Germinal center (tissue), 1 donor: ENCODE results near the gene PGF.
A peak's percentile ranks its signal among the peaks of the same experiment; 100 is the strongest.

ENCODE experiments used
- DNase-seq: peaks from one replicate; pipeline ENCODE4 v3.0.0; 2012; ENCODE audit warnings: mixed read lengths, low spot score

PGF gene

DNA sequence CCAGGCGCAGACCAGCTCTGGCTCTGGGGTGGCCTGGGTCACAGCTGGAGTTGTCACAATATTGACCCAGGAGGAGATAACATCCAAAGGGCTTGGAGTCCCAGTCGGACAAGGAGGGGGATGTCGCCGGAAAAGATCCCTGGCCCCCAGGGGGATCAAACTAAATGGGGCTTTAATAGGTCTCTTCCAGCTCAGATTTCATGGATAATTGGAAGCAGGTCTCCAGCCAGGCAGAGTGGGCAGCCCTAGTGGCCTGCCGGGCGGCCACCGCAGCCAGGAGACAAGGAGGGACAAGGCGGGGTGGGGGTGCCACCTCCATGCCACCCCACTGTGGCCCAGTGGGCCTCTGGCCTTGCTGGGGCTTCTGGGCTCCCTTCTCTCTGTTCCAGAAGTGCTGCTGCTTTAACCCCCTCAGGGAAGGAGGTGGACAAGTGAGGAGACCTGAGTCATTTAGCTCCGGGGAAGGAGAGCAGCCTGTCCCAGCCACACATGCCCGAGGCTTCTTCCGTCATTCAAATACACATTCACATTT is 23.1 kb upstream of the PGF start:
- DNase-seq: no peak

DNA sequence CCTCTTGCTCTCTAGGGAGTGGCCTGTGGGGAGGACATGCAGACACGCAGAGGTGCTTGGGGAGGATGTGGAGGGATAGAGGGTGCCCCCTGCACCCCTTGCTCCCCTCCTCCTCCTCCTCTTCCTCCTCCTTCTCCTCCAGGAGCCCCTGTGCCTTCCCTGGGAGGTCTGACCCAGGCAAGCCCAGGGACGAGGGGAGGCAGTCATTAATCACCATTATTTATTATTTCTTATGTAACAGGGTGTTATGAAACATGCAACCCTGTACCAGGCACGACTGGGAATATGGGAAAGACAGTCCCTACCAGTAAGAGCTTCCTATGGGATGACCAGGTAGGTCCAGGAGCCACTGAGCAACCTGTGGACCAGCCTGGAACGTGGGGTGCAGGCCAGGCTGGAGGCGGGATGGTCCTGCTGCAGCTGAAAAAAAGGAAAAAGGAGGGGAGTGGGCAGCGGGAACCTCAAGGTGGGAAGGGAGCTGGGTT is 22.5 kb upstream of the PGF start:
- no peak for DNase-seq

DNA sequence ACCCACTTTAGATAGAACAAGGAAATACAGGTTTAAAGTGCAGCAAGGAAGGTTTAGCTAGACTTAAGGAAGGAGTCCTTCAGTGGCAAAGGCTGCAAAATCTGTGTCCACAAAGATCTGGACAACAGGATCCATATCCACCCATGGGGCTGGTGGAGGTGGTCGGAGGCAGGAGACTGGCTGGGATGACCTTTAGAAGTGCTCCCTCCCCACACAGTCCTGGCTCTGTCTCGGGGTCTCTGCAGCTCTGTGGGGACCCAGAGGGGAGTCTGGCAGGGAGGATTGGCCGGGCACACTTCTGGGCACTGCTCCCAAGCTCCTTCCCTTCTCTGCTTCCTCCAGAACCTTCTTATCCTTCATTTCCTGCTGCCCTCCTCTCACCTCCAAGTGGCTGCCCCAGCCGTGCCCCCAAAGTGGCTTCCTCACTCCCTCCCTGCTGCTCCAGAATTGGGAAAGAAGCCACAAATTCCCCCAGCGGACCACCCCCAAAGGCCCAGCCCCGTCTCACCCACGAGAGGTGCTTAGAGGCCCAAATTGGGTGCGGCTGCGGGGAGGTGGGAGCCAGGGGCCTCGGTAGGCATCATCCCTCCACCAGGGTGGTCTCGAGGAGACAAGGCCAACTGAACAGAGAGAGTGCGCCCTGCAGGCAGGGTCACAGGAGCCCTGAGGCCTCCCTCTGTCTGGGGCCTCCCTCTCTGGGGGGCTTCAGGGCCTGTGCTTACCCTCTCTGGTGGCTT is 21.9 kb upstream of the PGF start:
- no peak for DNase-seq

DNA sequence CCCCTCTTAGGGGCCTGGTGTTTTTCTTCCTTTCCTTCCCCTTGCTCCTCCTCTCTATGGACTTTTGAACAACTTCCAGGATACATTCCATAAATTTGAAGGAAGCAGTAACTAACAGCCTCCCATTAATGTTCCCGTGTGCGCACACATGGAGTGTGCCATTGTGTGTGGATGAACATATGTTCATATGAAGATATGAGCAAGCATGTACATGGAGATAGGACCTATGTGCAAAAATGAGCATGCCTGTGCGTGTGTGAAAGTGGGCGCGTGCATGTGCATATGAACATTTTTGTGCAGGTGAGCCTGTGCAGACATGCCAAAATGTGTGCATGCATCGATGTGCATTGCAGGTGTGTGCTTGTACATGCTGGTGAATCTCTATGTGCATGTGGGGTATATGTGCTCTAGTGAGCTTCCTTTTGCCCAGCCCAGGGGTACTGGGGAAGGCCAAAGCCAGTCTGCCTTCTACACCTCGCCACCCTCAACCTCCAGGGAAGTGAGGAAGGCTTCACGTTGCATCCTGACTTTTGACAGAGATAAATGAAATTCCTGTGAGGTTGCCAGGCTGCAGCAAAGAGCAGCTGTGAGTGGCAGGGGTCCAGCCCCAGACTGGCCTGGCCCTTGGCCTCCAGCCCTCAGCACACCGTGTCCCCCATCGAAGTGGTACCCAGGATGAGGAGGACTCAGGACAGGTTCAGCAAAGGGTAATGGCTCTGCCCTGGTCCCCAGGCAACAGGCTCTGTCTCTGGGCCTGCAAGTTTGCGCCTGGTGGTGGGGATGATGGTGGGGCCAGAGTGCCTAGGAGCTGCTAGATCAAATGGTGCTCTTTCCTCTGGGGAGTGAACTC is 21.1 kb upstream of the PGF start:
- DNase-seq: no peak

DNA sequence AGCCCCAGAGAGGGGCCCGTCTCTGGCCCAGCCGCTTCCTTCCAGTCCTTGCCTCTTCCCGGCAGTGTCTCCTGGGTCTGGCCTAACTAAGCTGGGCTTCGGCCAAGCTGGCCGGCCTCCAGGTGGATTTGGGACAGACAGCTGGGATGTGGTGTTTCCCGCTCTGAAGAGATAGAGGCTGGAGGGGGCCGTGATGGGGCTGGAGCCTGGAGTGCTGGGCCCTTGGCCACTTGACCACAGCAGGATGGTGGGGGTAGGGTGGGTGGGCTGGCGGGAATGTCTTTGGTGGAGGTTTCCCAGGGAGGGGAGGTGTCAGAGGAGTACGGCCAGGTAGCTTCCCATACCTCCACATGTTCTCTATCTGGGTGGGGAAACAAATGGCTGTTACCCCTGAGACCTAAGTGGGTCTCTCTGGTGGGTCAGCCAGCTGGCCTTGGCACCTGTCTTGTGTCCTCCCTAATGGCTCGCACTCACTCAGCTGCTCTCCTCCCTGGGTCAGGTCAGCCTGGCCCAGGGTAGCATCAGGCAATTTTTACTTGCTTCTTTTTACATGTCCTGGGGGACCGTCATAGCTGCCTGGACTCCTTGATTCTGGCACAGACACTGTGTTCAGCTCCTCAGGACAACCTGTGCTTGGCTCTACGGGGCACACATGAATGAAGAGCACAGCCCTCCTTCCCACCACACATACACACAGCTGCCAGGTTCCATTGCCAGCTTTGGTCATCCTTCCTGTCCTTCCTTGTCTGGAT is 19.8 kb upstream of the PGF start:
- no peak for DNase-seq

DNA sequence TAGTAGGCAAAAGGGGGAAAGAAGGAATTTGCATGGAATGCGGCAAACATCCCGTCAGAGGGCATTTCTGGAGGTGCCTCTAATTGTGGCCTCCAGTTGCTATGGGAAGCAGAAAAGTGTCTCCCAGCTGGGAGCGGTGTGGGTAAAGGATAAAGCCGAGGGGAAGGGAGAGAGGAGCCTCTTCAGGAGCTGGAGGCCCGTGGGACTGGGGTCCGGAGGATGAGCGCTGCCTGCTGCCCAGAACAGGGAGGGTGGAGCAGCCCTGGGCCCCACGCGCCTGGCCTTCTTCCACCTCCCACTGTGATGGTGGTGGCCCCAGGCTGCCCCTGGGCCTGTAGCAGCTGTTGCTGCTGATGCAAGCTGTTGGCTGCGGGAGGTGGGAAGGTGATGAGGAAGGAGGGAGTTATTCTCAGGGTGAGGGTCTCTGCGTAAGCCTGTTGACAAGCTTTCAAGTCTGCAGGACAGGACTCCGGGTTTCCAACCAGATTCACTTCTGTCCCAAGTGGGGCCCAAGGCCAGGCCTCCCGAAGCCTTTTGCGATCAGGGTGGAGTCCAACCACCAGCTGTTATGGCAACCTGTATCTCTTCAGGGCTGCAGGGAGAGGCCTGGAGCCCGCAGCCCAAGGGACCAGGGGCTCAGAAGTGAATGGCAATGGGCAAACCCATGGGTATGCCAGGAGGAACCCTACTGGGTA is 19.1 kb upstream of the PGF start:
- no peak for DNase-seq

DNA sequence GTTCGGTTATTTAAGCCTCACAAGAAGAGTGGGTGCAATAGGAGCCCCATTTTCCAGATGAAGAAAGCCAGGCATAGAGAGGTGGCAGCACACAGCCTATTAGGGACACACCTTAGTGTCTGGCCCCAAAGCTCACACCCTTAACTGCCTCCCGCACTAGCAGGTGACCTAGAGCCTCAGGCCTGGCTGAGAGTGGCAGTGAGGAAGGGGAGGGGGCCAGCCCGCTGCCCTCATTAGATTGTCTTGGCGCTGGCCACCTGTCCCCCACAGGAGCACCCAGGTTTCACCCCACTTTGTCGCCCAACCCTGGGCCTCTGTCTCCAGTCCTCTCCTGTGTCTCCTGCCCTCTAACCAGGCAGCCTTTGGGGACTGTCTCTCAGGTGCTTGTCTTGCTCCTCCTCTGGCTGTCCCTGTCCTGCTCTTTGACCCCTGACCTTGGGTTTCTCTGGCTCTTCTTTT is 18.5 kb upstream of the PGF start:
- DNase-seq: no peak

DNA sequence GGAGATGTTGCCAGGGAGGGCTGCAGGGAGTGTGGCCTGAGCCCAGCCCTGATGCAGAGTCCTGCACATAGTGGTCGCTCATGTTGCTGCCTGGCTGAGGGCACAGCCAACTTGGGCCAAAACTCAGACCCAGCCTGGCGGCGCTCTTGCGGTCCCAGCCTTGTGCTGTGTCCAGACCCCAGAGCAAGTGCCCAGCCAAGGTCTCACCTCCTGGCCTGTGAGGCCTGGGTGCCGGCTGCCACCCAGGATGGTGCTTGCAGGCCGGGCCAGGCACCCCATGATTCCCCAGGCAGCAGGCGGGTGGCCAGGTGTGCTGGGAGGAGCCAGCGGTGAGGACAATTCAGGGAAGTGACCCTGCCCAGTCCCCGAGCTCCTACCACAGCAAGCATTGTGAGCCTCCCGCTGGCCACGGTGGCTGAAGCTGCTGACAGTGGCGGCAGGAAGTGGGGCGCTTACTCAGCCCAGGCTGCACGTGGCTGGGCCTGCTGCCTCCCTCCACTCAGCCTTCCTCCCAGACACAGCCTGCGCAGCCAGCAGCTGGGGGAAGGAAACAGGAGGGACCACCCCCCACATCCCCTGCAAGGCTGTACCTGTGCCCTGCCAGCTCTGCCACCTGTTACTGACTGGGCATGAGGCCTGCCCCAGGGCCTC is 17.7 kb upstream of the PGF start:
- no peak for DNase-seq

DNA sequence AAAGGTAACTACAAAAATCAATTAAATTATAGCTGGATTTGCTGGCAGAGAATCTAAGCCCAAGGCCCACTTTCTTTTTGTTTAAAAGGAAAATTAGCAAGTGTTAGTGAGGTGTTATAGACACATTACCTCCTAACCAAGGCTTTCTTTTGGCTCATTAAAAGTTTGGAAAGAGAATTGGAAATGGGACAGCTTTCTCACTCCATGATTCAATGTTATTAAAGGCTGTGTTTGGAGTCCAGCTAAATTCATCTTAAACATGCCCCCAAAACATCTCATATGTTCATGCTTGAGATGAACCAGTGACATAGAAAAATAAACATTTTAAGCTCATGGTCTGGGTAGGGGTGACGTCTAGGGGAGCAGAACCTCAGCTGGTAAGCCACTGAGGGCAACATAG is 13.4 kb upstream of the PGF start:
- DNase-seq: no peak

DNA sequence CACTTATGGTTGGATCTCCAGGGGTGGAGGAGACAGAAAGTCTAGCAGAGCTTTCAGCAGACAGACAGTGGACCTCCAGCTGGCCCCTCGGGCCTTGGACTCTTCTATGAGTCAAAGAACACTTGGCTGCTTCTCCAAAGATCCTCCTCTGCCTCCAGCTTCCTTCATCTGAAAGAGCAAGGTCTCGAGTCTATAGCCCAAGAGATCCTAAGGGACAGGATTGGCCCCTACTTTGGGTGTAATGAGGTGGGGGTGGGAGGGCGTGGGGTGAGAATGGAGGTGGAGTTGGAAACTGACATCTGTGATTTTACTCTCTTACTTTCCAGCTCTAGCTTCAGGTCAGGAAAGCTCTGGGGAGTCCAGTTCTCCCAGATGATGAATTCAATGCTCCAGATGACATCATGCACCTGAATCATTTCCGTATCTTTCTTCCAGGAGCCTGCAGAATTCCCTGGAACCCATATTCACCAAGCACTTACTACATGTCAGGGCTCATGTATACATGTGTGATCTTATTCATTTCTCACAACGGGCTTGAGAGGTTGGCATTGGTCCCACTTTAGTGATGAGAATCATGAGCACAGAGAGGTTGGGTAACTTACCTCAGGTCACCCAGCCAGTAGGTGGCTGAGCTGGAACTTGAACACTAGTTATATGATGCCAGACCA is 10.2 kb upstream of the PGF start:
- DNase-seq: no peak

DNA sequence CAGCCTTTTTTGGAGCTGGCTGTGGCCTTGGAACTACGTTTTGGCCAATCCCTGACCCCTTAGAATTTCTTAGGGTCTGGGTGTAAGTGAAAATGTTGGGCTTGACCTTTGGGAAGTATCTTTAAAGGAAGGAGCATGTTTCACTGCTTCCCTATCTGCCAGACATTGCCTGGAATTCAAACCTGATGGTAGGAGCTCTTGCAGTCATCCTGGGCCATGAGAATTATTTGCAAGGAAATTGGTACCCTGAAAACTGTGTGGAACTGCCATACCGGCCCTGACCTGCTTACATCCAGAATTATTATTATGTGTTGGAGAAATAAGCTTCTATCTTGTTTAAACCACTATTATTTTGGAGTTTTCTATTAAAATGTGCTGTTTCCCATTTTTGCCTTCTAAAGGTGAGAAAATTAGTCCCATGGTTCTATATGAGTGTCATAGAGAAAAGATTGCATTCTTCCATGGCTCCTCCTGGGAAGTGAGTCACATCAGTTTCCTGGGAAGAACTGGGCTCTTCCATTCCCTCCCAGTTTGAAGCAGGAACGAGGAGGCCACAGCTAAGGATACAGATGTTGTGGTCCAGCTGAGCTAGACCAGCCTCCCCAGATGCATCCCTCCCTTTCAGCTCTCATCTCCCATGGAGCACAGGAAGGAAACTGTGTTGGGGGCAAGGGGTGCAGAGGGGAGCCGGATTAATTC is 9.5 kb upstream of the PGF start:
- no peak for DNase-seq

DNA sequence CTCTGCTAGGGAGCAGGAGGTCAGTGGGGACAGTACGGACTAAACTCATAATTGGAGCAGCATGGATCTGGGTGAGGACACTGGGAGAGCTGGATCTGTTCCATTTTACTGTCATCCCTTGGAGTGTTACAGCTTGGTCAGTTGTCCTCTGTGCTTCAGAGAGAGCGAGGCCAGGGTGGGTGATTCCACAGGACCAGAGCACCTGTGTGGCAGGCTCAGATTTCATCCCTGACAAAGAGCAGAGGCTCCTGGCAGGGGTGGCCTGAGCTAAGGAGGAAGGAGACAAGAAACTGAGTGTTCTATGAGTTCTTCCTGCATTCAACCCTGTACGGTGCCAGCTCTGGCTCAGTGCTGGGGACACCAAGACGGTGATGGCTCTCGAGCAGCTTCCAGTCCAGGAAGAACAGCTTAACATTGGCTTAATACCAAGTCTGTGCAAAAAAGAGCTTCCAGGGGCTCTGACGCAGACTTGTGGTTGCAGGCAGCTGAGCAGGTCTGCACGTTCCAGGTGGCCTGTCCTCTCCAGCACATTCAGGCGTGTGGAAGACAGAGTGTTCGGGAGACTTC is 8.4 kb upstream of the PGF start:
- DNase-seq: no peak

DNA sequence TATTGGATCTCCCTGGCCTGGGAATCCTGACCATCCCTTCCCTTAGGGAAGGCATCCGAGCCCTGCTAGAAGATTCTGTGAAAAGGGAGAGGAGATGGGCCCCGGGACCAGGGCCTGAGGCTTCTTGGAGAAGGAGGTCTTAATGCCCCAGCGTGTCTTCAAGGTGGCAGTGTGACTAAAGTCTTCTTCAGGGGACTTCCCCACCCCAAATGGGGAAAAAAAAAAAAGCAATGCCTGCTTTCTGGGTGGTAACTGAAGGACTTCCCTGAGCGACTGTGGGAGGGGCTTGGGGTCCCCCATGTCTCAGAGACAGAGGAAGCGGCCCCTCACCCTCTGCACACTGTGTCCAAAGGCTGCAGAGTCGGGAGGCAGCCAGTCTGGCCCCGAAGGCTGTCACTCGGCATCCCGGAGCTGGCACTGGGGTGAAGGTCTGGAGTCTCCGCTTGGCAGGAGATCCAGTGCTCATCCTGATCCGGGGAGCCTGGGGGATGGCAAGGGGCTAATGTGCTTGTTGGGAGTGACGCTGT is 7.8 kb upstream of the PGF start:
- DNase-seq: peak; percentile 20

DNA sequence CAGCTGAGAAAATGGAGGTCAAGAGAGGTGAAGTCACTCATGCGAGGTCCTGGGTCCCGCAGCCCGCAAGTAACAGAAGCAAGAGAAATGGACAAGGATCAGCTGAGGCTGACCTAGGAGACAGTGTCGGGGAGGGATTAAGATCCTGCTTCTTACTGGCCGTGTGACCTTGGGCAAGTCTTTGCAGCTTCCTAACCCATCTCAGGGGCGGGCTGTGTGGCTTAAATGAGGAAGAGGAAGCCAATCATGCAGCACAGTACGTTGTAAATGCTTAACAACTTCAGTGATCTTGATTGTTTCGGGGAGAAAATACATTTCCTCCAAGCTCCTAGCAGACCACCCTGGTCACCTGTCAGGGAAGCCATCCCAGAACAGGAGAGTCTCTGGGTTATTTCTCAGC is 7.1 kb upstream of the PGF start:
- DNase-seq: peak; percentile 63

DNA sequence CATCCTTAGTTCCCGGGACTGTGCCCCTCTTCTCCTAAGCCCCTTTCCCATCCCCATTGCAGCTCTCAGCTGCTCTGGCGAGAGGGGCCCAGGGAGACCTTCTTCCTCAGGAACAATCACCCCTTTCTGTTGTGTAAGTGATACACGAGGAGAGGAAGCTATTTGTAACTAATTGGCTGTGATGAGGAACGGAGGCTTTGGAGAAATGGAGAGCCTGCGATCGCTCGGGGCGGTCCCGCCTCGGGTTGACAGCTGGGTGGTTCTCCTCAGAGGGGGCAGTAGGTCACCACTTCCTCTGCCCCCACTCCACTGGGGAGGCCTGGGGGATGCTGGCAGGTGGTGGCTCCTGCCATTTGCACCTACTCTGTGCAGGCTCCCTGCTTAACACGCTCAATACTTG is 6.6 kb upstream of the PGF start:
- DNase-seq: no peak

DNA sequence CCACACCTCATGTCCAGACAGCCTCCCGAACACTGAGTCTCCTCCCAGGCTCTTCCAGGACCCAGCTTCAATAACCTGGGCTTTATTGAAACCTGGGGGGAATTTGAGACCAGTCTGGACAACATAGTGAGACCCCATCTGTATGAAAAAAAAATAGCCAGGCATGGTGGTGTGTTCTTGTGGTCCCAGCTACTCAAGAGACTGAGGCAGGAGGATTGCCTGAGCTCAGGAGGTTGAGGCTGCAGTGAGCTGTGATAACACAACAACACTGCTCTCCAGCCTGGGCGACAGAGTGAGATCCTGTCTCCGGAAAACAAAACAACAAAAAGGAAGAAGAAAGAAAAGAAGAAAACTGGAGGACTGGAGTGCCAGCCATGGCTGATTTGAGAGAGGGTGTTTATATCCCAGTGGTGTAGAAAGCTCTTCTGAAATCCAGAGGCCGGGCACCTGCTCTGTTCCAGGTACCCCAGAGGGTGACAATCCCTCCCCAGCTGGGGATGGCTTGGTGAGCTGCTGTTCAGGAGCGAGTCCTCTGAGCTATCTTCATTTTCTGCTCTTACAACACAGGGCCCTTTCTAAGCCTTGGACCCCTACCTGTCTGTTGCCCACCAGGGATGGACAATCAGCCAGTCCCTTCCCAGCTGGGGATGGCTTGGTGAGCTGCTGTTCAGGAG is 6.0 kb upstream of the PGF start:
- no peak for DNase-seq

DNA sequence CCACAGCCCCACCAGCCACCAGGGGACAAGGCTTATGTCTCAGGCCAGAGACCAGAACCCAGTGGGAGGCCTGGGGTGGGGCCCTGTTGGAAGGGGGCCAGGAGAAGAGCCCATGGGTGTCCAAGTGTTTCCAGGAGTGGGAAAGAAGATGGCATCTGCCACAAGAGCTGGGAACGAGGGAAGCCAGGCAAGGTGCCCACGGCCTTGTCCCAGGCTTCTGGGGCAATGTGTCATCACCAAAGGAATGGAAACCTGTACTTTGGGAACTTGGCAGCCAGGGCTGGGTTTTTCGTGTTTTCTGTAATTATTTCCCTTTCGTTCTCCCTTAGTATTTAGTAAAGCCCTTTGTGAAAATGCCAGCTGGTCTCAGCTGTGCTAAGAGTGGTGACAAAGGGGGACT is 5.3 kb upstream of the PGF start:
- no peak for DNase-seq

DNA sequence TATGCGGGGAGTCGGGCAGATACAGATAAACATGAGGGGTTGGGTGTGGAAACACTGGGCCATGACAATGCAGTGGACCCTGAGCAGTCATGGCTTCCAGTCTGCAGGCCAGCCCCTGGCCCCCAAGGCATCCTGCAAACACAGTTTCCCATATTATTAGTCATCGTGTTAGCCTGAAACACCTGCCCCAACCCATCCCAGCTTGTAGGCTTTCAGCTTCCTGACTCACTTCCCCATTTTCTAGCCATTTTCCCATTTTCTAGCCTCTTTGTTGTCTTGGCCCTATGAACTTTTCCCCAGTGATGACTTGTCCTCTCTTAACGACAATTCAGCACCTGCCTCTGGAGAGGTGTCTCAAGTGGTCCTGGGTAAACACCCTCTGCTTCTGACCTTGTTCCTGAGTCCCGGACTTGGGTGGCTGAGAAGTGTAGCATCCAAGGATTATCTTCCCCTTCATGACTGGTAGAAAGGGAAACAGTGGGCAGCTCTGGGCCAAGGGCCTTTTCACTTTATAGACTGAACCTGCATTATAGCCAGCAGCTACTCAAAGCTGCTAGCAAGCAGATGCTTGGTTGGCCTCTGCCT is 4.3 kb upstream of the PGF start:
- no peak for DNase-seq
